Fibroblast of mammary gland (primary cell): Measurements from ENCODE around the gene DNAH10.

Experiments
- DNase-seq: peaks from one replicate; pipeline ENCODE4 v3.0.0-alpha.2; 2010; ENCODE audit warnings: low read depth
- H3K4me3 ChIP-seq: 2 replicates; pipeline ENCODE4 v1.5.1; 2011; ENCODE audit warnings: low read depth, mild to moderate bottlenecking, low read length, moderate library complexity; ENCODE audit not compliant: control insufficient read depth
- TF ChIP-seq, protein P1 (sequence below): conservative IDR thresholded peaks from 2 replicates; pipeline ENCODE4 v1.5.1; 2011; ENCODE audit warnings: low read depth, low read length, inconsistent platforms; ENCODE audit not compliant: control insufficient read depth, insufficient read depth

DNAH10 gene

DNA sequence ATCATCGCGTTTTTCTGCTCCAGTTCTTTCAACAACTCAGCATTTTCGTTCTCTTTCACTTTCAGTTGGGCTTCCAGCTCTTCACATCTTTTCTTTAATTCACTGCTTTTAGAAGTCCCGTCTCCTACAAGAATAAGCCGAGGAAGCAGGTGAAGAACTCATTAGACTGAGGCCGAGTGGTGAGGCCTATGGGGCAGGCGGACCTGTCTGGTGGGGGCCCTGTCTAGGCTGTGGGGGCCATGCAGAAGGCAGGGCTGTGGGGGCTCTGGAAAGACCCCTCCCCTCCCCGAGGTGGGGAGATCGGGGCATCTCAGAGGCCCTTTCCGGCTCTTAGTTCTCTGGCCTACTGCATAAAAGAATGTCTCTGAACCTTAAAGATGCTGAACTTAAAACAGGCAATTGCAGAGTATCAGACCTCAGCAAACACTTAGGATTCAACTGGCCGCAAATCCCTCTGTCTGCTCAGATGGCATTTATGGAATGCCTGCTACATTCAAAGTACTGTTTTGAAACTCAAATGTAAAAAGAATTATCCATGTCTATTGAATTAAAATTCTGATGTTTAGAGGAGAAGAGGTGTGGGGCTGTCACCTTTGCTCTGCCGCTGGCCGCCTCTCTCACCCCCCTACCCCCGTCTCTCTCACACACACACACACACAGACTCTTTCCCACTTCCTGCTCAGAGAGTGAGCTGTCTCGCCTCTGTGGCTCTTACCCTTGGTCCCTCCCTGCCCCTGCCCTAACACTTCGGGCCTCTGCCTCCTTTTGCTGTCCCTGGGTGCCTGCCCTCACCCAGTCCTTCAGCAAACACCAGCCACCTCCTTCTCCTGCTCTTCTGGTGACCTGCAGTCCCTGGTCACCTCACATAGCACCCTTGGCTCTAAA lies 175.8 kb downstream of the DNAH10 start:
- no peak for DNase-seq

DNA sequence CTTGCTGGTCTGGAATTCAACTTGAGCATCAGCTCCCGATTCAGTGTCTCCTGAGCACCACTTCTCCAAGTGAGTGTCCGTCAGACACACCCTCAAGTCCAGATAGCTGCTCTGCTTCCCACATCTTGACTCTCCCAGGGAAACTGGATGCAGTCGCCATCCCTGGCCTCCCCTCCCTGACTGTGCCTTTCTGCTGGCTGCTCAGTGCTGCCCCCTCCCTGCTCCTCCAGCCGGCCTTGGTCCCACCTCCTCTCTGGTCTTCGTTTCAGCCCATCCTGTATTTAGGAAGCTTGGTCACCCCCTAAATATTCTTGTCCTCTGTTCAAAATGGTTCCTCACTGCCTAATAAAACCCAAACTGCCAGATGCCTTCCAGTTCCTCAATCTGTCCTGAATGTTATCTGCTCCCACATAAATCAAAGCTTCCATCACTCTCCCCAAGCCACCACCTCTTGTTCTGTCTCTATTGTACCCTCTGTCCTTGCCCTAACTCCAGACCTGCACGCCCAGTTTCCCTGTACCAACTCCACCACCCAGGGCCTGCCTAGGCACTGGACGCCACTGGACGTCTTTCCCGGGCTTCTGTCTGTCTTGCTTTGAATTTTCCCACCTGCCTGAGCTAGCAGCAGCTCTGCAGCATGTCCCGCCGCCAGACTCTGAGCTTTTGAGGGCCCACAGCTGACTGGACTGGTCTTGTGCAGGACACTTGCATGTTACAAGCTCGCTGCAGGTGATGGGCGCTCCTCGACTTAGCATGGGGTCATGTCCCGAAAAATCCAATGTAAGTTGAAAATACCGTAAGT lies 176.8 kb downstream of the DNAH10 start:
- no peak overlapping the region for H3K4me3 ChIP-seq
- peak; percentile 6 for DNase-seq
- TF ChIP-seq, protein P1, sequence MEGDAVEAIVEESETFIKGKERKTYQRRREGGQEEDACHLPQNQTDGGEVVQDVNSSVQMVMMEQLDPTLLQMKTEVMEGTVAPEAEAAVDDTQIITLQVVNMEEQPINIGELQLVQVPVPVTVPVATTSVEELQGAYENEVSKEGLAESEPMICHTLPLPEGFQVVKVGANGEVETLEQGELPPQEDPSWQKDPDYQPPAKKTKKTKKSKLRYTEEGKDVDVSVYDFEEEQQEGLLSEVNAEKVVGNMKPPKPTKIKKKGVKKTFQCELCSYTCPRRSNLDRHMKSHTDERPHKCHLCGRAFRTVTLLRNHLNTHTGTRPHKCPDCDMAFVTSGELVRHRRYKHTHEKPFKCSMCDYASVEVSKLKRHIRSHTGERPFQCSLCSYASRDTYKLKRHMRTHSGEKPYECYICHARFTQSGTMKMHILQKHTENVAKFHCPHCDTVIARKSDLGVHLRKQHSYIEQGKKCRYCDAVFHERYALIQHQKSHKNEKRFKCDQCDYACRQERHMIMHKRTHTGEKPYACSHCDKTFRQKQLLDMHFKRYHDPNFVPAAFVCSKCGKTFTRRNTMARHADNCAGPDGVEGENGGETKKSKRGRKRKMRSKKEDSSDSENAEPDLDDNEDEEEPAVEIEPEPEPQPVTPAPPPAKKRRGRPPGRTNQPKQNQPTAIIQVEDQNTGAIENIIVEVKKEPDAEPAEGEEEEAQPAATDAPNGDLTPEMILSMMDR = peak; percentile 43

More for the DNA sequence above, 175.8 kb downstream of the DNAH10 start:
- TF ChIP-seq, protein P1 = no peak
- H3K4me3 ChIP-seq = no peak overlapping the region

- DNase-seq = no peak
- TF ChIP-seq, protein P1 = no peak
- H3K4me3 ChIP-seq = no peak overlapping the region
Observed at GRCh38 chr12:123939716-123940626, 177.9 kb downstream of the DNAH10 start.

GRCh38 chr12:123940627-123940966 lies 178.5 kb downstream of the DNAH10 start:
- no peak overlapping the region for H3K4me3 ChIP-seq
- TF ChIP-seq, protein P1 = no peak
- no peak for DNase-seq

- no peak for DNase-seq
- no peak overlapping the region for H3K4me3 ChIP-seq
- TF ChIP-seq, protein P1 = no peak
Observed at GRCh38 chr12:123941000-123941399, 178.9 kb downstream of the DNAH10 start.

GRCh38 chr12:123941624-123942237 lies 179.6 kb downstream of the DNAH10 start:
- TF ChIP-seq, protein P1 = no peak
- DNase-seq = peak; percentile 42
- no peak overlapping the region for H3K4me3 ChIP-seq
